Nasal cavity respiratory epithelium epithelial cell of viscerocranial mucosa (primary cell): ENCODE measurements around the gene TUFM. TPM values are rescaled to one million over a fixed set of nuclear protein-coding genes. Genes with fewer than 3 reads are reported as not detected.

Source experiments
- total RNA-seq: library from RNA; depleted of rRNA; stranded (reverse); fragments of >200 nt; gene quantifications from 2 replicates; pipeline ENCODE4 v1.2.3, GENCODE V29; 2014

The TUFM gene
- total RNA-seq = 112 and 150 TPM in 2 replicates

DNA sequence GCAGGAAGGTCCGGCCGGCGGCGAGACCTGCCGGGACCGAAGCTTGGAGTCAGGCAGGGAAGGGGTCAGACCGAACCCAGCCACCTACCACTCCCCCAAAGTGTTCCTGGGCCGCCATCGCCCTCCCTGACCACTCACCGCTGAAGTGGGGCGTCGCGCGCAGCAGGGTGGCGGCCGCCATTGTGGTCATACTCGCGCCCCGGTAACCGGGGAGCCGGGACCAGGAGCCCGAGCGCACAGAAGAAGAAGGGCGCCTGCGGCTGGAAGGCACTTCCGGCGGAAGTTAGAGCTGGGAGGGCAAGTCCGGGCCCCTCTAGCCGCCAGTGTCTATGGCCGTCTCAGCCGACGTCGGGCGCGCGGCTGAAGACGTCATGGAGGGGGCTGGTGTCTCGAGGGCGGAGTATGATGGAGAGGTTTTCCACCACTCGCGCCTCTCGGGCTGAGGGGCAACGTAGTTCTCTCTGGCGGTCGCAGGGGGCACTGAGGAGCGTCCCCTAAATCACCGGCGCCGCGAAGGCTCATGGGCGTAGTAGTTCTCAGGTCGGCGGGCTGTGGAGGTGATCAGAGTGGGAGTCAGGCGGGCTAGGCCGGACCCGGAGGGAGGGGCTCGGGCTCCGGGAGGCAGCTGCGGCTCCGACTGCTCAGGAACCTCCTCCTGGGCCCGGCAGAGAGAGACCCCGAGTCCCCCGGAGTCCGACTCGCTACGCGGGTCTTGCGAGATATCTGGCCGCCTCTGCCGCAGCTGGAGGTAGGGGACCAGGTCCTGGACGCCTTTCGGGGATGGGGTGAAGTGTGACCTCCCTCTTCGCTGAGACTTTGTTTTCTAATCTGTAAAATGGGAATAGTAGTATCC is at the start of gene TUFM:
TUFM (minus strand) TSS at position 269 of the 853 bp plus-strand sequence; CDS start at position 190, 79 bp downstream.

DNA sequence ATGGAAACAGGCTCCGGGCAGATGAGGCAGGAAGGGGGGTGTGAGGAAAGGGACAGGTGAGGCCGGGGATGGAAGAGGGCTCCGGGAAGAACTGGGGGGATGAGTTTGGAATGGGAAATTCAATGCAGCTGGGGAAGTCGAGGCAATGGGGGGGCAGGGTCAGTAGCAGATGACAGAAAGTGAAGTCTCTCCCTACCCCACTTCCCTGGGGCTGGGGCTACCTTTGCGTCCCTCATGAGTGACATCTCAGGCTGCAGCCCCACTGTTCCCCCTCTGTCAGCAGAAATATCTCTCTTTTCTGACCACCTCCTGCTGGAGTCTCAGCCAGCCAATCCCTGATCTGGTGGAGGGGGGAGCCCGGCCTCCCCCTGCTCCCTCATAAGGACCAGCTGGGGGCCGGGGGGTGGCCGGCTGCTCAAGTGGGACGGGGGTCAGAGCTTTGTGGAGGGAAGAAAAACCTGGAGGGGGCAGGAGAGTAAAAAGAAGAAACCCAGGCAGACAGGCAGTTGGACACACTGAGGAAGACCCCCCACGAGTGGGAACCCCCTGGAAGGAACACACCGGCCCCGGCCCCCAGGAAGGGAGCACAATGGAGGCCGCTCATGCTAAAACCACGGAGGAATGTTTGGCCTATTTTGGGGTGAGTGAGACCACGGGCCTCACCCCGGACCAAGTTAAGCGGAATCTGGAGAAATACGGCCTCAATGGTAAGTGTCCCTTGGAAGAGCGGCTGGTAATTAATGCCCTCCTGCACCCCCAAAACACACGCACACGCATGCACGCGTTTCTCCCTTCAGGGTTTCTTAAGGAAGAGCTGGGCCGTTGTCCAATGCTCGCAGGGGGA is 32.2 kb upstream of the TUFM start, which contains the start of gene ATP2A1:
ATP2A1 (plus strand) TSS at position 406 of the 844 bp plus-strand sequence; CDS start at position 590, 184 bp downstream.

DNA sequence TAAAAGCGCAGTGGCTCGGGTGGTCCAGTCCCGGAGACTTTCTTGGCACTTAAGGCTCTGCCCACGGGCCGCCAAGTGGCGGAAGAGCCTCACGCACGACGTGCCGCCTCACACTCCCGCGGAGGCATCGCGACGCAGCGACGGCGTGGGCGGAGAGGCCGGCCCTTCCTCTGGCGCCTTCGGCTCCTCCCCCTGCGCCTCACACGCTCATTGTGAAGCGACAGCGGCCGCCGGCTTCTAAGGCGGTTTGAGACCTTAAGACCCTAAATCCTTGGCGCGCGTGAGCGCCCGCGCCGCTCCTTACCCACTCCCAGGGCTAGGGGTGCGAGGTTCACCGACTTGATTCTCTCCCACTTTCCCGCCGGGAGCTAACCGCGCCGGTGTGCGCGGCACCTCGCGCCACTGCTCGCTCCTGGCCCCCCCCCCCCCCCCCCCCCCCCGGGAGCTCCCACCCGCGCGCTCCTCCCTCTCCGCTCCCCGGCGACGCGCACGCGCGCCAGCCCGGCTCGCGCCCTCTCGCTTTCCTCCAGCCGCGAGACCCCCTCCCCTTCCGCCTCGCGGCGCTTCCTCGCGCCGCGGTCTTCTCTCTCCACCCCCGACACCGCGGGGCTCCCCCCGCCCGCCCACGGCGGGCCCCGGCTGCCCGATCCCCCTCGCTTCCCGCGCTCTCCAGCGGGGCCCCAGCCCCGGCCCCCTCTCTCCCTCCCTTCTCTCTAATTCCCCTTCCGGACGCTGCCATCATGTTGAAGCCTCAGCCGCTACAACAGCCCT is 23.4 kb downstream of the TUFM start, which contains the start of gene ATXN2L:
ATXN2L (plus strand) TSS at position 480 of the 771 bp plus-strand sequence; CDS start at position 741, 261 bp downstream.

Other genes starting within 250 kb of the TUFM start
- gene SULT1A2, start 249.3 kb downstream of the TUFM start, total RNA-seq = 0.21 TPM in 1 of 2 replicates, not detected in the other
- 2.4 and 2.7 TPM in 2 replicates for gene SULT1A1, start 236.3 kb downstream of the TUFM start, total RNA-seq
- gene NPIPB8, start 208.3 kb downstream of the TUFM start, total RNA-seq = 0.34 and 0.50 TPM in 2 replicates
- 301 and 400 TPM in 2 replicates for gene EIF3C, start 134.9 kb downstream of the TUFM start, total RNA-seq
- gene NPIPB9, start 94.6 kb downstream of the TUFM start, total RNA-seq = 0.68 and 3.1 TPM in 2 replicates
- gene ATXN2L, start 23.3 kb downstream of the TUFM start, total RNA-seq = 51.6 and 125 TPM in 2 replicates
- gene SH2B1, start 17.5 kb upstream of the TUFM start, total RNA-seq = 5.8 and 14.1 TPM in 2 replicates
- gene ATP2A1, start 32.1 kb upstream of the TUFM start, total RNA-seq = under 0.01 and 0.43 TPM in 2 replicates
- gene RABEP2, start 78.9 kb upstream of the TUFM start, total RNA-seq = 14.4 and 33.9 TPM in 2 replicates
- not detected in 2 replicates for gene CD19, start 85.6 kb upstream of the TUFM start, total RNA-seq
- gene NFATC2IP, start 104.6 kb upstream of the TUFM start, total RNA-seq = 19.8 and 23.8 TPM in 2 replicates
- gene SPNS1, start 128.4 kb upstream of the TUFM start, total RNA-seq = 26.0 and 35.2 TPM in 2 replicates
- under 0.01 and 0.36 TPM in 2 replicates for gene LAT, start 138.7 kb upstream of the TUFM start, total RNA-seq